Measurements from ENCODE around the gene CTNND2.

Gene CTNND2

GRCh38 chr5:11143456-11144267 lies 760.6 kb downstream of the CTNND2 start:
- TF ChIP-seq, protein P1, sequence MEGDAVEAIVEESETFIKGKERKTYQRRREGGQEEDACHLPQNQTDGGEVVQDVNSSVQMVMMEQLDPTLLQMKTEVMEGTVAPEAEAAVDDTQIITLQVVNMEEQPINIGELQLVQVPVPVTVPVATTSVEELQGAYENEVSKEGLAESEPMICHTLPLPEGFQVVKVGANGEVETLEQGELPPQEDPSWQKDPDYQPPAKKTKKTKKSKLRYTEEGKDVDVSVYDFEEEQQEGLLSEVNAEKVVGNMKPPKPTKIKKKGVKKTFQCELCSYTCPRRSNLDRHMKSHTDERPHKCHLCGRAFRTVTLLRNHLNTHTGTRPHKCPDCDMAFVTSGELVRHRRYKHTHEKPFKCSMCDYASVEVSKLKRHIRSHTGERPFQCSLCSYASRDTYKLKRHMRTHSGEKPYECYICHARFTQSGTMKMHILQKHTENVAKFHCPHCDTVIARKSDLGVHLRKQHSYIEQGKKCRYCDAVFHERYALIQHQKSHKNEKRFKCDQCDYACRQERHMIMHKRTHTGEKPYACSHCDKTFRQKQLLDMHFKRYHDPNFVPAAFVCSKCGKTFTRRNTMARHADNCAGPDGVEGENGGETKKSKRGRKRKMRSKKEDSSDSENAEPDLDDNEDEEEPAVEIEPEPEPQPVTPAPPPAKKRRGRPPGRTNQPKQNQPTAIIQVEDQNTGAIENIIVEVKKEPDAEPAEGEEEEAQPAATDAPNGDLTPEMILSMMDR (IDR thresholded peaks at IDR 0.05): no peak

DNA sequence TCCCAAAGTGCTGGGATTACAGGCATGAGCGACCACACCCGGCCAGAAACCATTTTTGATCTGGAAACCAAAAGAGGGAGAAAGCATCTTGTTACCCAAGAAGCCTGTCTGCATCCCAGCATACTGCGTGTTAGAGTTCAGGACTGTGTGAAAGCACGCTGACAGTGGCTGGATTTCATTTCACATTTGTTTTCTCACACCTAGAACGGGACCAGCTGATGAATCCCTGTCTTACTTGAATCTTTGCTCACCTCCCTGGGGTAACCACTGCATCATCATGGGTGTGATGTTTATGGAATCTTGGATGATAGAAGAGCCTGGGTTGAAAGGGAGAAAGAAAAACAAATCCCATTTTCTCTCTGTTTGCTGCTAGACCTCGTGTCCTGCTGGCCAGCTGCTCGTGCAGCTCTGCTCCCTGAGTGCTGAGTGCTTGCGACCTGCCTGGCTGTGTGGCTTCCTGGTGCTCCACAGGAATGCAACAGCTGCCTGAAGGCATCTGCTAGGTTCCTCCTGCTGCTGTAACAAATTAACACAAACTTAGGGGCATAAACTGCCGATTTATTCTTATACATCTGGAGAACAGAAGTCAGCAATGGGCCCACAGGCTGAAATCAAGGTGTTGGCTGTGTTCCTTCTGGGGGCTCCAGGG lies 764.9 kb downstream of the CTNND2 start:
- TF ChIP-seq, protein P1 (IDR thresholded peaks at IDR 0.05): no peak

DNA sequence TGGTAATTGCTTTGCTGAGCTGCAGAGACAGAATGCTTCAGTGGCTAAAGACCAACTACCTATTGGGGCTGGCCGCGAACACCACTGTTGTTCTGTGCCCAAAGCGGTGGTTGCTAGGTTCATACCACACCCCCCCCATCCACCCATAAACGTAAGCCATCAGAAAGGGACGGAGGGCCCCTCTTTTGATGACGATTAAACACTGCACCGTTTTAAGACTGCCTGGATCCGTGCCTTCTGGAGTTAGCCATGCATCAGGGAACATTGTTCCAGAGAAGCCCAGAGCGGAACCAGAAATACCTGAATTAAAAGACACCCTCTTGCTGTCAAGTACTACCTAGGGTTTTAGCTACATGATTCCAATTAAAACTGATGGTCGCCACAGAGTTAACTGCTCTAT lies 774.1 kb downstream of the CTNND2 start:
- TF ChIP-seq, protein P1 (IDR thresholded peaks at IDR 0.05): no peak

- TF ChIP-seq, protein P1 (IDR thresholded peaks at IDR 0.05): no peak
Measured at GRCh38 chr5:11128021-11128420, 776.2 kb downstream of the CTNND2 start.

DNA sequence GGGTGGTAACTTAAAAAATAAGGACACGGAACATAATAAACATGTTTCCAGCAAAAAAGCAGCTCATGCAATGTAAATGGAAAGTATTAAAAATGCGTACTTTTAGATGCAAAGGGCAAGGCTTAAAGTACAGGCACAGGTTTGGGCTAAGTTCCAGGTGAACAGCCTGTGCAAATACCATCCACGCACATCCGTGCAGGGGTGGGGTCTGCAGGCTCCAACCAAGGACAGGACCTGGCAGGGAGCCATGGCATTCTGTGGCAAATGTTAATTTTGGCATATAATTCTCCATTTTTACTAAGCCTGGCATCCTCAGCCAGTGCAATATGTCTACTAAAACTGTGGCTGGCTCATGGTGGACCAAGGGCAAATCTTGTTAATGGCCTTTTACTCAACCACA lies 777.4 kb downstream of the CTNND2 start:
- TF ChIP-seq, protein P1 (IDR thresholded peaks at IDR 0.05): no peak

- TF ChIP-seq, protein P1 (IDR thresholded peaks at IDR 0.05): no peak
Measured at GRCh38 chr5:11121885-11122284, 782.4 kb downstream of the CTNND2 start.

GRCh38 chr5:11110128-11110527 lies 794.1 kb downstream of the CTNND2 start:
- TF ChIP-seq, protein P1 (IDR thresholded peaks at IDR 0.05): no peak

Measured in LNCAP (cell line).